ENCODE data around the gene AKTIP. TPM values are rescaled to one million over a fixed set of nuclear protein-coding genes. Genes with fewer than 3 reads are reported as not detected.

AKTIP gene
- total and polyA plus RNA-seq, 9 of the 15 experiments (the other 6 are each of a cell fraction or from before 2014, with no cell fraction given), result 3.0 to 10.7 (median 4.4) TPM

DNA sequence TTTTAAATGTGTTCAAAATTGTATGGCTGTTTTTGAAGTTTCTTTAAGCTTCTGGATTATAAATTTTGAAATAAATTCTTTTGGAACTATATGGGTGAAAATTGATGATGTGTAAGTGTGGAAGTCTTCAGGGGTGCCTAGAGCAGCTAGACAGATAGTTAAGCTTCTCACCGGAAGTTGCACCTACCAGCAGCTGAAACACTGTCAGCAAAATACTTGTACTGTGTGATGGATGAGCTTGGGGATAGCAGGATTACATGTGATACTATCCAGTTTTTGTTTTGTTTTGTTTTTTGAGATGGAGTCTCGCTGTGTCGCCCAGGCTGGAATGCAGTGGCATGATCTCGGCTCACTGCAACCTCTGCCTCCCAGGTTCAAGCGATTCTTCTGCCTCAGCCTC lies 49.1 kb downstream of the AKTIP start:
- H3K4me3 ChIP-seq, result no peak overlapping the region
- no peaks in the 10 kb centered on the region for H3K79me2 ChIP-seq (ENCODE audit: control insufficient read depth, insufficient read depth, low read length)
- no peaks in the 10 kb centered on the region for H4K20me1 ChIP-seq (replicated peaks; ENCODE audit: control insufficient read depth, insufficient read depth, low read length)
- DNase-seq (ENCODE audit: extremely low read depth in 1 of 4, low spot score in 3 of 4) (no peak), FAIRE-seq (no peak), ATAC-seq (no peak)
- no peaks in the 10 kb centered on the region for H3K4me1 ChIP-seq (replicated peaks in 1 of 2; ENCODE audit: control insufficient read depth in 2 of 2, insufficient read depth in 2 of 2, low read length in 2 of 2)
- ChIA-PET POLR2A (no interaction called here), CTCF (ENCODE audit: low intra/inter-chr PET ratio) (no interaction called here)
- H3K27ac ChIP-seq (ENCODE audit: extremely low read depth, low read depth, low read length), result no peak overlapping the region
- no peaks in the 10 kb centered on the region for H3K9me1 ChIP-seq (ENCODE audit: control insufficient read depth, insufficient read depth, low read length)
- in situ Hi-C loops (cut with MboI) (no loop called here), intact Hi-C loops (cut with micrococcal nuclease) (no loop called here)
- H3K9me3 ChIP-seq (replicated peaks; ENCODE audit: control insufficient read depth, insufficient read depth, low read depth, low read length), result no peaks in the 10 kb centered on the region
- H3K4me2 ChIP-seq (ENCODE audit: insufficient read depth, low read length), result no peak overlapping the region
- peaks cover 41% of the 10 kb centered on the region for H3K36me3 ChIP-seq (ENCODE audit: control insufficient read depth, insufficient read depth, low read length)
- TF ChIP-seq CCNT2 (IDR thresholded peaks at IDR 0.05; ENCODE audit: borderline replicate concordance, extremely low read depth, insufficient read length, low read depth, low read length), result no peak
- no peak for TF ChIP-seq MIER1 (IDR thresholded peaks at IDR 0.05; ENCODE audit: low read depth)
- no peak for TF ChIP-seq ZNF12 (CRISPR knock-in tag; IDR thresholded peaks at IDR 0.05)
- TF ChIP-seq FOXM1 (IDR thresholded peaks at IDR 0.05; ENCODE audit: low read depth), result no peak
- no peak for TF ChIP-seq FOXM1 (CRISPR knock-in tag; IDR thresholded peaks at IDR 0.05; ENCODE audit: low read depth)
- no peak for TF ChIP-seq ZBED1 (IDR thresholded peaks at IDR 0.05)
- no peak for TF ChIP-seq NRF1 (conservative IDR thresholded peaks at IDR 0.05 in 1 of 2, IDR thresholded peaks at IDR 0.05 in 1 of 2)
- TF ChIP-seq HNRNPH1 (optimal IDR thresholded peaks at IDR 0.05; ENCODE audit: low read depth, low read length), result no peak
- no peak for TF ChIP-seq FOXK1 (CRISPR knock-in tag; IDR thresholded peaks at IDR 0.05; ENCODE audit: borderline replicate concordance)
- TF ChIP-seq RFX5 (IDR thresholded peaks at IDR 0.05; ENCODE audit: low read depth, low read length), result no peak
- TF ChIP-seq CREBBP (IDR thresholded peaks at IDR 0.05; ENCODE audit: low read depth, low read length), result no peak
- no peak for TF ChIP-seq CTBP1 (IDR thresholded peaks at IDR 0.05; ENCODE audit: borderline replicate concordance)
- TF ChIP-seq TCFL5 (CRISPR knock-in tag; conservative IDR thresholded peaks at IDR 0.05), result no peak
- TF ChIP-seq SPI1 (IDR thresholded peaks at IDR 0.05; ENCODE audit: borderline replicate concordance, low read depth, low read length), result no peak
- TF ChIP-seq, protein P1, sequence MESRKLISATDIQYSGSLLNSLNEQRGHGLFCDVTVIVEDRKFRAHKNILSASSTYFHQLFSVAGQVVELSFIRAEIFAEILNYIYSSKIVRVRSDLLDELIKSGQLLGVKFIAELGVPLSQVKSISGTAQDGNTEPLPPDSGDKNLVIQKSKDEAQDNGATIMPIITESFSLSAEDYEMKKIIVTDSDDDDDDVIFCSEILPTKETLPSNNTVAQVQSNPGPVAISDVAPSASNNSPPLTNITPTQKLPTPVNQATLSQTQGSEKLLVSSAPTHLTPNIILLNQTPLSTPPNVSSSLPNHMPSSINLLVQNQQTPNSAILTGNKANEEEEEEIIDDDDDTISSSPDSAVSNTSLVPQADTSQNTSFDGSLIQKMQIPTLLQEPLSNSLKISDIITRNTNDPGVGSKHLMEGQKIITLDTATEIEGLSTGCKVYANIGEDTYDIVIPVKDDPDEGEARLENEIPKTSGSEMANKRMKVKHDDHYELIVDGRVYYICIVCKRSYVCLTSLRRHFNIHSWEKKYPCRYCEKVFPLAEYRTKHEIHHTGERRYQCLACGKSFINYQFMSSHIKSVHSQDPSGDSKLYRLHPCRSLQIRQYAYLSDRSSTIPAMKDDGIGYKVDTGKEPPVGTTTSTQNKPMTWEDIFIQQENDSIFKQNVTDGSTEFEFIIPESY (CRISPR knock-in tag; IDR thresholded peaks at IDR 0.05), result no peak
- no peak for TF ChIP-seq ZNF77 (CRISPR knock-in tag; IDR thresholded peaks at IDR 0.05)
- no peak for TF ChIP-seq ZNF324 (CRISPR knock-in tag; IDR thresholded peaks at IDR 0.05)
- H2AFZ ChIP-seq (ENCODE audit: low read depth, low read length), result no peak overlapping the region
- no peaks in the 10 kb centered on the region for H3K27me3 ChIP-seq (ENCODE audit: control insufficient read depth in 2 of 2, insufficient read depth in 2 of 2, low read length in 2 of 2)
- no peak overlapping the region for H3K9ac ChIP-seq (ENCODE audit: insufficient read depth in 1 of 2, low read depth in 2 of 2, low read length in 2 of 2)
- no TSS peak for BruUV-seq (replicated peaks)
- WGBS (ENCODE audit: insufficient coverage, low coverage, missing lambda C conversion rate), result 95% methylated on average over 5 of the region's 5 CpGs
